ENCODE results near the gene ABCG4.

- TF ChIP-seq CTCF (IDR thresholded peaks at IDR 0.05) = no peak
- TF ChIP-seq POLR2A (IDR thresholded peaks at IDR 0.05) = no peak
Measured at GRCh38 chr11:119198925-119199324, 50.1 kb downstream of the ABCG4 start.
